H9 (cell line): ENCODE measurements around the gene MLST8. TPM values are rescaled to one million over a fixed set of nuclear protein-coding genes. Genes with fewer than 3 reads are reported as not detected.

Source experiments
- DNase-seq: peaks from one replicate; pipeline ENCODE4 v3.0.0-alpha.2; 2017
- H2AFZ ChIP-seq: one replicate; pipeline ENCODE4 v1.6.1; 2013; ENCODE audit warnings: mild to moderate bottlenecking, low read length, control low read depth, moderate library complexity
- H2AK5ac ChIP-seq: 2 replicates; pipeline ENCODE4 v1.6.1; 2013; ENCODE audit warnings: low read length, control low read depth, mixed read lengths; ENCODE audit not compliant: insufficient read length
- H2BK120ac ChIP-seq: one replicate; pipeline ENCODE4 v1.6.1; 2013; ENCODE audit warnings: low read depth, mild to moderate bottlenecking, low read length, control low read depth, inconsistent platforms; ENCODE audit not compliant: poor library complexity, severe bottlenecking
- H2BK12ac ChIP-seq: 2 replicates; pipeline ENCODE4 v1.6.1; 2013; ENCODE audit warnings: low read length, control low read depth, mixed read lengths, low read depth; ENCODE audit not compliant: insufficient read length
- H2BK15ac ChIP-seq: 2 replicates; pipeline ENCODE4 v1.6.1; 2013; ENCODE audit warnings: low read depth, low read length, control low read depth
- H2BK20ac ChIP-seq: one replicate; pipeline ENCODE4 v1.6.1; 2013; ENCODE audit warnings: low read depth, mild to moderate bottlenecking, low read length, control low read depth, inconsistent platforms; ENCODE audit not compliant: poor library complexity, severe bottlenecking
- H2BK5ac ChIP-seq: 2 replicates; pipeline ENCODE4 v1.6.1; 2013; ENCODE audit warnings: low read length, control low read depth, mixed read lengths; ENCODE audit not compliant: insufficient read length
- H3K14ac ChIP-seq: 2 replicates; pipeline ENCODE4 v1.6.1; 2013; ENCODE audit warnings: low read length, control low read depth; ENCODE audit not compliant: insufficient read depth
- H3K18ac ChIP-seq: 2 replicates; pipeline ENCODE4 v1.6.1; 2013; ENCODE audit warnings: low read depth, mild to moderate bottlenecking, mixed read lengths, low read length, control low read depth; ENCODE audit not compliant: insufficient read length
- H3K23ac ChIP-seq: 2 replicates; pipeline ENCODE4 v1.6.1; 2013; ENCODE audit warnings: low read length, control low read depth, mixed read lengths, low read depth; ENCODE audit not compliant: insufficient read length
- H3K23me2 ChIP-seq: 2 replicates; pipeline ENCODE4 v1.6.1; 2013; ENCODE audit warnings: low read depth, mild to moderate bottlenecking, mixed read lengths, low read length, control low read depth; ENCODE audit not compliant: insufficient read length, poor library complexity, severe bottlenecking
- H3K27ac ChIP-seq: 2 replicates; pipeline ENCODE4 v1.5.1; 2013; ENCODE audit warnings: low read length, control low read depth, mixed read lengths, low read depth; ENCODE audit not compliant: insufficient read length
- H3K27me3 ChIP-seq: 2 replicates; pipeline ENCODE4 v1.6.1; 2013; ENCODE audit warnings: low read length, control low read depth, inconsistent platforms; ENCODE audit not compliant: insufficient read depth
- H3K4ac ChIP-seq: 2 replicates; pipeline ENCODE4 v1.6.1; 2013; ENCODE audit warnings: low read depth, mild to moderate bottlenecking, control low read depth, inconsistent platforms, low read length, moderate library complexity
- H3K4me1 ChIP-seq: 2 replicates; pipeline ENCODE4 v1.6.1; 2013; ENCODE audit warnings: low read length, control low read depth, inconsistent platforms; ENCODE audit not compliant: insufficient read depth
- H3K4me2 ChIP-seq: 2 replicates; pipeline ENCODE4 v1.6.1; 2013; ENCODE audit warnings: low read length, control low read depth, mixed read lengths; ENCODE audit not compliant: insufficient read length, insufficient read depth
- H3K56ac ChIP-seq: 2 replicates; pipeline ENCODE4 v1.6.1; 2013; ENCODE audit warnings: low read depth, mild to moderate bottlenecking, mixed read lengths, low read length, control low read depth; ENCODE audit not compliant: insufficient read length
- H3K79me1 ChIP-seq: 2 replicates; pipeline ENCODE4 v1.6.1; 2013; ENCODE audit warnings: low read depth, mild to moderate bottlenecking, moderate library complexity, low read length, control low read depth, inconsistent platforms; ENCODE audit not compliant: insufficient read depth, poor library complexity, severe bottlenecking
- H3K79me2 ChIP-seq: 2 replicates; pipeline ENCODE4 v1.6.1; 2013; ENCODE audit warnings: low read length, control low read depth, inconsistent platforms; ENCODE audit not compliant: insufficient read depth
- H3K9ac ChIP-seq: 2 replicates; pipeline ENCODE4 v1.6.1; 2013; ENCODE audit warnings: low read length, control low read depth, mixed read lengths; ENCODE audit not compliant: insufficient read length; ENCODE audit errors: extremely low read depth
- H3K9me3 ChIP-seq: one replicate; pipeline ENCODE4 v1.6.1; 2013; ENCODE audit warnings: low read depth, low read length, inconsistent platforms; ENCODE audit not compliant: control insufficient read depth
- H3T11ph ChIP-seq: one replicate; pipeline ENCODE4 v1.6.1; 2013; ENCODE audit warnings: mild to moderate bottlenecking, low read length, control low read depth, inconsistent platforms
- H4K20me1 ChIP-seq: one replicate; pipeline ENCODE4 v1.6.1; 2013; ENCODE audit not compliant: control insufficient read depth, insufficient read length, insufficient read depth
- H4K5ac ChIP-seq: 2 replicates; pipeline ENCODE4 v1.6.1; 2013; ENCODE audit warnings: low read depth, mild to moderate bottlenecking, mixed read lengths, low read length, control low read depth; ENCODE audit not compliant: insufficient read length
- H4K8ac ChIP-seq: replicated peaks from 2 replicates; pipeline ENCODE4 v1.6.1; 2013; ENCODE audit warnings: low read length, control low read depth, mixed read lengths, low read depth; ENCODE audit not compliant: insufficient read length
- H4K91ac ChIP-seq: 2 replicates; pipeline ENCODE4 v1.6.1; 2013; ENCODE audit warnings: low read depth, mild to moderate bottlenecking, moderate library complexity, mixed read lengths, low read length, control low read depth; ENCODE audit not compliant: insufficient read length
- H3K27ac Mint-ChIP-seq, 3 experiments: 2 replicates in 2 of 3; 3 replicates in 1 of 3; pipeline ENCODE4 v1.8.0; 2020 to 2021; ENCODE audit warnings: mixed read lengths in 3 of 3, mild to moderate bottlenecking in 1 of 3, moderate library complexity in 1 of 3
- H3K27me3 Mint-ChIP-seq: 2 replicates; pipeline ENCODE4 v1.8.0; 2021; ENCODE audit warnings: low read depth, mild to moderate bottlenecking, moderate library complexity, mixed read lengths
- H3K36me3 Mint-ChIP-seq, 3 experiments: 2 replicates in 2 of 3; 3 replicates in 1 of 3; pipeline ENCODE4 v1.8.0; 2020 to 2021; ENCODE audit warnings: low read depth in 3 of 3, mixed read lengths in 3 of 3; ENCODE audit not compliant: insufficient read depth in 1 of 3
- H3K4me1 Mint-ChIP-seq, 2 experiments: 2 replicates each; pipeline ENCODE4 v1.8.0; 2020; ENCODE audit warnings: mixed read lengths in 2 of 2
- H3K4me3 Mint-ChIP-seq, 2 experiments: 2 replicates in 1 of 2; 3 replicates in 1 of 2; pipeline ENCODE4 v1.8.0; 2020 to 2021; ENCODE audit warnings: mild to moderate bottlenecking in 2 of 2, mixed read lengths in 2 of 2, moderate library complexity in 1 of 2
- H3K9me3 Mint-ChIP-seq, 2 experiments: 2 replicates in 1 of 2; 3 replicates in 1 of 2; pipeline ENCODE4 v1.8.0; 2020; ENCODE audit warnings: mild to moderate bottlenecking in 2 of 2, mixed read lengths in 2 of 2, moderate library complexity in 1 of 2
- CTCF ChIP-seq: fragments of 200-600 bp; sonication (generic); conservative IDR thresholded peaks from 3 replicates; pipeline ENCODE4 v1.8.0; 2021; ENCODE audit warnings: antibody characterized with exemption, mild to moderate bottlenecking
- WGBS: extraction: QIAGEN DNeasy Blood & Tissue Kit; methylation state at CpG from one replicate; pipeline ENCODE4 v1.1.7; 2013; ENCODE audit warnings: missing lambda C conversion rate, low lambda C conversion rate, mixed read lengths; ENCODE audit not compliant: insufficient read length; ENCODE audit errors: extremely low coverage; 5-methylcytosine and 5-hydroxymethylcytosine counted together
- total RNA-seq: library from RNA; stranded (reverse); gene quantifications from 2 replicates; pipeline ENCODE4 v1.2.1, GENCODE V29; 2021

Gene MLST8
- total RNA-seq, 1 experiment from 2014 or later = 74.5 TPM

GRCh38 chr16:2197765-2198164, 7.5 kb upstream of the MLST8 start:
- no peak overlapping the region for H3K27ac Mint-ChIP-seq
- Histone ChIP-seq H3K9ac (no peak overlapping the region), H3K4ac (no peak overlapping the region), H3K79me2 (no peaks in the 10 kb centered on the region), H2BK12ac (no peak overlapping the region), H4K20me1 (no peaks in the 10 kb centered on the region), H3K18ac (no peak overlapping the region), H3K4me1 (no peaks in the 10 kb centered on the region), H2BK5ac (no peak overlapping the region), H3K23ac (no peak overlapping the region), H3T11ph (no peak overlapping the region), H2AK5ac (no peak overlapping the region), H3K56ac (no peak overlapping the region), H2BK15ac (no peak overlapping the region), H3K79me1 (no peaks in the 10 kb centered on the region), H3K27me3 (peaks cover 8% of the 10 kb centered on the region; the same call in 1 of the 2 replicates), H3K27ac (no peak overlapping the region), H2AFZ (no peak overlapping the region), H4K5ac (no peak overlapping the region), H3K9me3 (no peaks in the 10 kb centered on the region), H4K8ac (no peak overlapping the region), H3K4me2 (no peak overlapping the region), H3K23me2 (peaks cover 7% of the 10 kb centered on the region), H3K14ac (no peak overlapping the region), H4K91ac (no peak overlapping the region), H2BK20ac (no peak overlapping the region), H2BK120ac (no peak overlapping the region)
- DNase-seq = no peak
- WGBS = no CpG with 5 or more reads among the region's 6 CpGs
- no peaks in the 10 kb centered on the region for H3K9me3 Mint-ChIP-seq
- peaks cover 4% of the 10 kb centered on the region in 2 experiments; a peak in 1 of 4 replicates for H3K4me1 Mint-ChIP-seq
- no peak for TF ChIP-seq CTCF
- no peaks in the 10 kb centered on the region for H3K36me3 Mint-ChIP-seq
- H3K4me3 Mint-ChIP-seq = peak overlapping the region; percentile 54 to 73
- H3K27me3 Mint-ChIP-seq = peaks cover 57% of the 10 kb centered on the region
